Breast epithelium (tissue), 4 donors: ENCODE measurements around the gene ETFDH. TPM values are rescaled to one million over a fixed set of nuclear protein-coding genes. Genes with fewer than 3 reads are reported as not detected.

Experiments
- DNase-seq, 2 donors: peaks; one replicate each; pipeline ENCODE4 v3.0.0-alpha.2; 2019; ENCODE audit warnings: low spot score in 2 of 2
- H3K27ac ChIP-seq, 2 donors: fragments of 200-600 bp; sonication (generic) in 1 of 2; one replicate each; pipeline ENCODE4 v1.5.1; 2016 to 2019; ENCODE audit warnings: mild to moderate bottlenecking in 1 of 2
- H3K27me3 ChIP-seq, 2 donors: fragments of 200-600 bp; sonication (generic) in 1 of 2; one replicate each; pipeline versions ENCODE4 v1.5.1 to v1.6.0; 2017 to 2019; ENCODE audit warnings: control low read depth in 1 of 2, mild to moderate bottlenecking in 1 of 2
- H3K36me3 ChIP-seq: fragments of 200-600 bp; one replicate; pipeline ENCODE4 v1.5.1; 2019
- H3K4me1 ChIP-seq, 2 donors: fragments of 200-600 bp; sonication (generic); one replicate each; pipeline ENCODE4 v1.5.1; 2016 to 2019; ENCODE audit warnings: control low read depth in 1 of 2
- H3K4me3 ChIP-seq, 3 donors: fragments of 200-600 bp; sonication (generic); 1 replicate in 2 of 3; 2 replicates in 1 of 3; pipeline ENCODE4 v1.5.1; 2016 to 2019; ENCODE audit warnings: mild to moderate bottlenecking in 3 of 3, moderate library complexity in 2 of 3
- H3K9me3 ChIP-seq, 2 donors: fragments of 200-600 bp; sonication (generic) in 1 of 2; one replicate each; pipeline ENCODE4 v1.5.1; 2016 to 2019; ENCODE audit warnings: control low read depth in 1 of 2
- POLR2A ChIP-seq: fragments of 450-650 bp; IDR thresholded peaks from one replicate; pipeline ENCODE4 v1.6.1; 2016; ENCODE audit warnings: antibody characterized with exemption, mild to moderate bottlenecking, moderate library complexity
- POLR2AphosphoS5 ChIP-seq, 3 donors: sonication (generic); formaldehyde crosslinking; IDR thresholded peaks; one replicate each; pipeline ENCODE4 v1.6.1; 2017; ENCODE audit warnings: antibody characterized with exemption in 3 of 3
- intact Hi-C: fragments of 100-400 bp; cut with DNase I; formaldehyde crosslinking; loops from one replicate; pipeline ENCODE4 v1.15.1; 2023; ENCODE audit warnings: low total_unique reads
- total RNA-seq, 3 donors: library from RNA; depleted of rRNA; stranded (reverse); fragments of >200 nt; gene quantifications; one replicate each; pipeline ENCODE4 v1.1.0, GENCODE V29; 2016
- TF ChIP-seq, protein P1 (sequence below), 3 donors: fragments of 450-650 bp; IDR thresholded peaks; one replicate each; pipeline ENCODE4 v1.5.1; 2016 to 2017; ENCODE audit warnings: antibody characterized with exemption in 3 of 3, mild to moderate bottlenecking in 3 of 3, moderate library complexity in 3 of 3

Gene ETFDH
- total RNA-seq, result 10 to 100 TPM; 36.2 to 40.6 (median 39.7) TPM

DNA sequence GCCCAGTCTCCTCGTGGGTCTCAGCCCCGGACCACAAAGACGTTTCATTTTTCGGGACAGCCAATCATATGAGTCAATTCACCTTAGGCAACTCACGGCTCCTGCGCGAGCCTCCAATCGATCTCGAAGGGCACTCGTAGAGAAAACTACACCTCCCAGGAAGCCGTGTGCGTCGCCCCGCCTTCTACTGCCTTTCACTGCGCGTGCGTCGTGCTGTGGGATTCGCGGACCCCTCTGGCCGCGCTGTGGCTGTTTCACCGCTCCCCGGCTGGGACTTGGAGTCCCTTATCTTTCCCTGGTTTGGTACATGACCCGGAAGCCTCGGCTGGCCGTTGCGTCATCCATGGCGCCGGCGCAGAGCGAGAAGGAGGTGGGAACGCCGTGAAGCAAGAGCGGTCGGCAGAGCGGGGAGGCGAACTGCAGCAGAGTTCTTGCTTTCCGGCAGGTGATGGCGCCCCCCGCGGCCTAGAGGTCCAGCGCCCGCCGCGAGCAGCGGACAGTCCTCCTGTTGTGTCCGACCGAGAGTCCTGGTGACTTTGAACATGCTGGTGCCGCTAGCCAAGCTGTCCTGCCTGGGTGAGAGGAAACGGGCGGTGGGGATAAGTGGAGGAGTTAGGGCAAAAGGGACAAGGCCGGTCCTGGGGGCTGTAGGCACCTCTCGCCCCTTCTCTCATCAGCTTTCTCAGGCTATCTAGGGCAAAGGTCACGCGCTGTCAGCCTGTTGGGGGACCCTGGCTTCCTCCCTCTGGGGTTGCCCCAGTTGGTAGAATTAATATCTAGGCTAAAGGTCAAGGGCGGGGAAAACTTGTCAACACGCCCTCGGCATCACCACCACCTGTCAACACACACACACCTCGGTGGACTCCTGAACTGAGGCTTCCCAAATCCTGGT, at the start of gene ETFDH:
Gene ETFDH, plus strand, starts transcription at position 382 of the 892 bp plus-strand sequence. Its CDS starts 161 bp downstream, at position 543.
- Histone ChIP-seq H3K4me1 (peaks cover 3 to 4% of the 10 kb centered on the region in 2 donors), H3K9me3 (no peaks in the 10 kb centered on the region), H3K27ac (peak within 1 kb of the TSS; percentile 98 to 100), H3K36me3 (no peaks in the 10 kb centered on the region), H3K4me3 (peak within 1 kb of the TSS; percentile 73 to 97 (median 87)), H3K27me3 (no peaks in the 10 kb centered on the region)
- TF ChIP-seq POLR2A (peak; percentile 59), POLR2AphosphoS5 (IDR thresholded peaks at IDR 0.05) (peak; percentile 94 to 95 (median 95))
- TF ChIP-seq, protein P1, sequence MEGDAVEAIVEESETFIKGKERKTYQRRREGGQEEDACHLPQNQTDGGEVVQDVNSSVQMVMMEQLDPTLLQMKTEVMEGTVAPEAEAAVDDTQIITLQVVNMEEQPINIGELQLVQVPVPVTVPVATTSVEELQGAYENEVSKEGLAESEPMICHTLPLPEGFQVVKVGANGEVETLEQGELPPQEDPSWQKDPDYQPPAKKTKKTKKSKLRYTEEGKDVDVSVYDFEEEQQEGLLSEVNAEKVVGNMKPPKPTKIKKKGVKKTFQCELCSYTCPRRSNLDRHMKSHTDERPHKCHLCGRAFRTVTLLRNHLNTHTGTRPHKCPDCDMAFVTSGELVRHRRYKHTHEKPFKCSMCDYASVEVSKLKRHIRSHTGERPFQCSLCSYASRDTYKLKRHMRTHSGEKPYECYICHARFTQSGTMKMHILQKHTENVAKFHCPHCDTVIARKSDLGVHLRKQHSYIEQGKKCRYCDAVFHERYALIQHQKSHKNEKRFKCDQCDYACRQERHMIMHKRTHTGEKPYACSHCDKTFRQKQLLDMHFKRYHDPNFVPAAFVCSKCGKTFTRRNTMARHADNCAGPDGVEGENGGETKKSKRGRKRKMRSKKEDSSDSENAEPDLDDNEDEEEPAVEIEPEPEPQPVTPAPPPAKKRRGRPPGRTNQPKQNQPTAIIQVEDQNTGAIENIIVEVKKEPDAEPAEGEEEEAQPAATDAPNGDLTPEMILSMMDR (IDR thresholded peaks at IDR 0.05), result peak; percentile 30 to 65 (median 63)
- DNase-seq, result peak; percentile 96 to 98
- intact Hi-C loops, result no loop called here

DNA sequence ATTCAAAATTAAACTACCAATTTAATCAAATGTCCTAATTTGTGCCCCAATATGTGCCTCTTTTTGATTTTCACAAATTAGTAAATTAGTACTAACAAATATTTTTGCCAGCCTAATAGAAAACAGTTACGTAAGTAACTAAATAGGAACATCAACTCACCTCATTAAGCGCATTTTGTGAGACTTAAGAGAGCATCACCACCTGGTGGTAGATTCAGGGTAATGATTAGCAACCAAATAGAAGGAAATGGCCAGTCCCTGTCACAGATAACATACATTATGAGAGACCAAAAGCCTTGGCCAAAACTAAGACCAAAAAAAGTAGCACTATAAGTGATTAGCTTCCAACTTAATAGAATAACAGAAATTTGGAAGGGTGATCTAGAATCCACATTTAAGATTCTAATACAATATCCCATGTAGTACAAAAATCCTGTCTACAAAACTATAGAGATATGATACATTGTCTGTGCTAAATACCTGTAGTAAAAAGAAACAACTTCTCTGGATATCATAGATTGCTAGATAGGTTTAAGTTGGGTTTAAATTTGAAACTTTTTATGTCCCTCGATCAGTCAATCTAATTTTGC, 47.1 kb upstream of the ETFDH start:
- Histone ChIP-seq H3K27me3 (no peaks in the 10 kb centered on the region), H3K4me3 (no peak overlapping the region), H3K36me3 (no peaks in the 10 kb centered on the region), H3K27ac (no peak overlapping the region), H3K9me3 (no peaks in the 10 kb centered on the region), H3K4me1 (no peaks in the 10 kb centered on the region)
- intact Hi-C loops, result no loop called here
- DNase-seq, result no peak
- no peak for TF ChIP-seq POLR2A
- TF ChIP-seq, protein P1 (IDR thresholded peaks at IDR 0.05), result peak; percentile 66 to 79 (median 68)

DNA sequence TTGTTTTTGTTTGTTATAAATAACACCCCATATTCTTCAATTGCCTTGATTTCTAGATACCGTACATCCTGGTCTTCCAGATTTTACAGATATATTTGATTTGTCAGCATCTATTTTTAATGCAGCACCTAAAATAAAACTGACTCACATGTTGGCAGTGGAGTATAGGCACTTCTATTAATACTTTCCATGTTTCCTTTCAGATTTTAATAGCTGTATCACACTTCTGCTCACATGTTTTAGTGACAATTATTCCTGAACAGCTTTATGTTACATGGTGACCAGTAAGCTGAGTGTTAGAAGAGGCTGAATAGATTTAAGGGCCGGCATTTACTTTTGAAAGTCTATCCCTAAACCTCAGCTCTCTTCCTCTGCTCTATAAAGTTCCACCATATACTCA, 46.6 kb upstream of the ETFDH start:
- DNase-seq, result no peak
- TF ChIP-seq POLR2AphosphoS5 (IDR thresholded peaks at IDR 0.05) (no peak), POLR2A (no peak)
- TF ChIP-seq, protein P1 (IDR thresholded peaks at IDR 0.05), result no peak
- Histone ChIP-seq H3K27me3 (no peaks in the 10 kb centered on the region), H3K4me3 (no peak overlapping the region), H3K4me1 (no peaks in the 10 kb centered on the region), H3K27ac (no peak overlapping the region), H3K36me3 (no peaks in the 10 kb centered on the region), H3K9me3 (no peaks in the 10 kb centered on the region)
- intact Hi-C loops, result no loop called here

DNA sequence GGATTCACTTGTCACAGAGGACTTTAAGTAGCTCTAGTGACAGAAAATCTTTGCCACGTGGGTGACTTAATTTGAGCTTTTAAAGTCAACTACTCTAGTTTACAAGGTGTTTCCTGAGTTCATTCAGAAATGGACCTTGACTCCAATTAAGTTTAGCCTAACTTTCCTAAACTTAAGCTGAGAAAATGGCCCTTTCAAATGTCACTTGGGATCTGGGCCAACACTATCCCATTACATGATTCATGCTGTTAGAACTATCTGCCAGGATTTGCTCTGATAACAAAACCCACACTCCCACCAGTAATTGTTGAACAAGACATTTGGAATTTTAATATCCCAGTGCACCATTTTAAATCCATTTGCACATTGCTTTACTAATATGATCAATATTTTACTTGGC, 41.2 kb upstream of the ETFDH start:
- TF ChIP-seq, protein P1 (IDR thresholded peaks at IDR 0.05), result no peak
- TF ChIP-seq POLR2A, result no peak
- TF ChIP-seq POLR2AphosphoS5 (IDR thresholded peaks at IDR 0.05), result no peak
- intact Hi-C loops, result loop anchor here (2.0 kb wide), 1 partner anchor 22 kb away; no protein-coding TSS in a partner anchor
- no peak for DNase-seq
- H3K36me3 ChIP-seq, result no peaks in the 10 kb centered on the region
- H3K27me3 ChIP-seq, result no peaks in the 10 kb centered on the region
- H3K9me3 ChIP-seq, result no peaks in the 10 kb centered on the region
- H3K4me3 ChIP-seq, result no peak overlapping the region
- H3K4me1 ChIP-seq, result no peaks in the 10 kb centered on the region
- no peak overlapping the region for H3K27ac ChIP-seq

DNA sequence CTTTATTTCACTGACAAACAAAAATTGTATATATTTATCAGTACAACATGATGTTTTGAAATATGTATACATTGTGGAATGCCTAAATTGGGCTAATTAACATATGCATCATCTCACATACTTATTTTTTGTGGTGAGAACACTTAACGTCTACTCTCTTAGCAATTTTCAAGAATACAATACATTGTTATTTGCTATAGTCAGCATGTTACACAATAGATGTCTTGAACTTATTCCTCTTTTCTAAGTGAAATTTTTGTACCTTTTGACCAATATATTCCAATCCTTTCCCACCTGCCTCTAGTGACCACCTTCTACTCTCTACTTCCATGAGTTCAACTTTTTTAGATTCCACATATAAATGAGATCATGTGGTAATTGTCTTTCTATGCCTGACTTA, 35.5 kb upstream of the ETFDH start:
- no peaks in the 10 kb centered on the region for H3K4me1 ChIP-seq
- no peaks in the 10 kb centered on the region for H3K9me3 ChIP-seq
- no peaks in the 10 kb centered on the region for H3K27me3 ChIP-seq
- intact Hi-C loops, result no loop called here
- H3K4me3 ChIP-seq, result no peak overlapping the region
- no peaks in the 10 kb centered on the region for H3K36me3 ChIP-seq
- DNase-seq, result no peak
- TF ChIP-seq POLR2AphosphoS5 (IDR thresholded peaks at IDR 0.05) (no peak), POLR2A (no peak)
- TF ChIP-seq, protein P1 (IDR thresholded peaks at IDR 0.05), result no peak
- no peak overlapping the region for H3K27ac ChIP-seq
